ENCODE results near the gene KCNIP1.

Gene KCNIP1

DNA sequence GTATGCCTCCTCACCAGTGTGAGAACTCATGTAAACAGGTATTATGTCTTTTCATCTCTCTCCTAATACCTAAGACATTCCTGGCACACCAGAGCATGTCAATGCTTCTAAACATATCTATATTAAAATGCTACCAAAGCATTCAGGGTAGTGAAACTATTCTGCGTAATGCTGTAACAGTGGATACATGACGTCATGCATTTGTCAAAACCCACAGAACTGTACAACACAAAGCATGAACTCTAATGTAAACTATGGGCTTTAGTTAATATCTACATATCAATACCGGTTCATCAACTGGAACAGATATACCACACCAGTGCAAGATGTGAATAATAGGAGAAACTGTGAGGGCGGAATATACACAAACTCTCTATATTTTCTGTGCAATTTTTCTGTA lies 207.5 kb downstream of the KCNIP1 start:
- no peak for DNase-seq (ENCODE audit: low read depth)

DNA sequence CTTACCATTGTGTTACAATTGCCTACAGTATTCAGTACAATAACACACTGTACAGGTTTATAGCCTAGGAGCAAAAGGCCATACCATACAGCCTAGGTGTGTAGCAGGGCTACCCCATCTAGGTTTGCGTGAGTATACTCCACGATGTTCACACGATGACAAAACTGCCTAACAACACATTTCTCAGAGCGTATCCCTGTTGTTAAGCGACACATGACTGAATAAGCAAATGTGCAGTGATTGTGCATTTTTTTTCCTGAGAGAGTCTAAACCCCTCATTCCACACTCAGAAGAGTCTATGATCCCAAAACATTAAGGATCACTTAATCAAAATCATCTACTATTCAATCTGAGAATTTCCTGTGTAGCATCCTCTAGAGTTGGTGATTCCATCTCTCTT lies 211.3 kb downstream of the KCNIP1 start:
- no peak for DNase-seq (ENCODE audit: low read depth)

DNA sequence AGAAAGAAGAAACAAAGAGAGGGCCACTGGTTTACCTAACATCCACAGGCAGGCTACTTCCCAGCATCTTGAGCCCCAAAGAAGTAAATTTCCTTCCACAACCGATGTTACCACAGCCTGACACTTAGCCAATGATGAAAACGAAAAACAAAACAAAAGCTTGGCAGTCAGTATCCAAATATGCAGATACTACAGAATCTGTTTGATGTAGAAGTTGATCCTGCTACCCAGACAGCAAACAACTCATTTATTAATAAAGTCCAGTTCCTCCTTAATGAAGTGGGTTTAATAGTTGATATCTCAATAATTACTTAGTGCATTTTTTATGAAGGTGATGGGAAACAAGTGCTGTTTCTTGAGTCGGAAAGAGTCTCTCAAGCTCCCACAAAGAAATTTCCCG lies 212.6 kb downstream of the KCNIP1 start:
- no peak for DNase-seq (ENCODE audit: low read depth)

DNA sequence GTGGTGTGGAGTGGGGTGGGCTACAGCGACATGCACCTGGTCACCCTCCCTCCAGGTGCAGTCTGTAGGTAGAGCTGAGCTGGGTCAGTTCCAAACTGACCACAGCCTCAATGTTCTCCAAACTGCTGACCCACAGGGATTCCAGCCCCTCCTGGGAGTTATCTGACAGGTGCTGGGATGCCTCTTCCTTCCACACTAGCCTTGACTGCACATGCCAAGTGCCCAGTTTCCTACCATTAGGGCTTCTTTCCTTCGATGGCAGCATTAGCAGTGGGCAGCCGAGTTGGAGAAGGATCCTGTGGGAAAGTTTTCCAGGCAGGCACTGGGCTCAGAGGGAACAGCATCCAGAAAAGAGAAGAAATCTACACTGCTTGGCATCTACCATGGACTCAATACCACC lies 215.7 kb downstream of the KCNIP1 start:
- no peak for DNase-seq (ENCODE audit: low read depth)

DNA sequence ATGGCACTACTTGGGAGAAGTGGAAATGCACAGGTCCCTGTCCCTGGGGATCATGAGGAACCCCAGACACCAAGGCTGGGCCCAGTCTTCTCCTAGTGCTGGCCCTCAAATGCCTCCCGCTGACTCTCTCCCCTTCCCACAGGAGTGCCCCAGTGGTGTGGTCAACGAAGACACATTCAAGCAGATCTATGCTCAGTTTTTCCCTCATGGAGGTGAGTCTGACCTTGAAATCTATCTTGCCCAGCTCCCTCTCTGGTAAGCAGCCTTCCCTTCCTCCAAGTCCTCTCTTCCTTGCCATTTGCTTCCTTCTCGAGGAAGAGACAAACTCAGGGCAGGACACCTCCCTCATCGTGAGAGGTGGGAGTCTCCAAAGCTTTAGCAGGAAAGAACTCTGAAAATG lies 216.4 kb downstream of the KCNIP1 start:
- DNase-seq (ENCODE audit: low read depth) = no peak

DNA sequence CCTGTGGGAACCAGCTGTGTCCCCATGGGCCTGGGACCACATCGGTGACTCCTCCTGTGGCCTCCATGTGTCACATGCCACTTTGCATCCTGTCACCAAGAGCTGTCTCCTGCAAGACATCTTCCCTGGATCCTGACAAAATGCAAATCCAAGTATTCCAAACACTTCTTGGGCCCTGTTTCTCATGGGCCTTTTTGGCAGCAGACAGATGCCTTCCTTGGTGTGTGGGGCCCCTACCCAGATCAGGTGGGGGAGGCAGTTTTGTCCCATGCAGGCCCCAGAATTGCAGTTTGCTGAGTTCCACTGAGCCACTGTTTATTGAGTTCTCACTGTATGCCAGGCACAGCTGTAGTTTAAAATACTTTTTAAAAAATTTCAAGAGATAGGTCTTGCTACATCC lies 217.2 kb downstream of the KCNIP1 start:
- no peak for DNase-seq (ENCODE audit: low read depth)

DNA sequence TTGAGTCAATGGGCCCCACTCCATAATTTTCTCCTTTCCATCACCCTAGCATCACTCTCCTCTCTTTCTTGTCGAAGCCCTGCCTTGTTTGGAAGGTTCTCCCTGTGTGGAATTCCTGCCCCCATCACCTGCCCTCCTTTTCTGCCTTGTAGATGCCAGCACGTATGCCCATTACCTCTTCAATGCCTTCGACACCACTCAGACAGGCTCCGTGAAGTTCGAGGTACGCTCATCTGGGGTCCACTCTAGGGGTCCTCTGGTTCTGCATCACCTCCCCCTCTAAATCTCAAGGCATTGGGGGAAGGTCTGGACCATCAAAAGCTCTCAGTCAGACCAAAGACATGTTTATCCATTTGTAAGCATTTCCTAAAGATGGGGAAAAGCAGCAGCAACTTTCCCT lies 217.9 kb downstream of the KCNIP1 start:
- no peak for DNase-seq (ENCODE audit: low read depth)

DNA sequence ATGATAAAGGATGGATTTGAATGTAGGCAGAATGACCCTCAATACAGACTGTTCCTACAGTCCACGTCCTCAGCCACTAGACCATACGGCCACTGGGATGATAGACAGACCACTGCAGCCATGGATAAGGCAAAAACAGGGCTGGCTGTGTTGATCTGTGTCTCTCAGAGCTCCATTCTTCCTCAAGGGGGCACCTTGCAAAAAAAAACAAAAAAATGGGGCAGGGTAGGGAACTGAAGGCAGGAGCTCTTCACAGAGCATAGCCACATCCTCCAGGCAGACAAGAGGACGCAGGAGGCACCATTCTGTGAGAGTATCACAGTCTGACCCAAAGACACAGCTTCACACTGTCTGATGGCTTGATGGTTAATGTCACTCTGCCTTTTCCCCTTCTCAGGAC lies 218.5 kb downstream of the KCNIP1 start:
- DNase-seq (ENCODE audit: low read depth) = no peak

DNA sequence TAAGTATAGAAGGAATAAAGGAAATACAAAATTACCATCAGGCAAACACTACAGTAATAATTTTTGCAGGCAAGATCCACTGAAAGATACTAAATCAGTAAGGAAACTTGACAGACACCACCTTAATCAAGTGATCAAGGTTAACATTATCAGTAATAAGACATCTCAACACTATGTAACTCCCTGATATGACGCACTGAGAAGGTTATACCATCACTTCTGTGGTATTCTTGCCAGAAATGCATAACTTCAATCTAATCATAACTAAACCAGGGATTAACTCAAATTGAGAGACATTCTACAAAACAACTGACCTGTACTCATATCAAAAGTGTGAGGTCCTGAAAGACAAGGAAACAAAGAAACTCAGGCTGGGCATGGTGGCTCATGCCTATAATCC lies 227.2 kb downstream of the KCNIP1 start:
- DNase-seq (ENCODE audit: low read depth) = no peak

DNA sequence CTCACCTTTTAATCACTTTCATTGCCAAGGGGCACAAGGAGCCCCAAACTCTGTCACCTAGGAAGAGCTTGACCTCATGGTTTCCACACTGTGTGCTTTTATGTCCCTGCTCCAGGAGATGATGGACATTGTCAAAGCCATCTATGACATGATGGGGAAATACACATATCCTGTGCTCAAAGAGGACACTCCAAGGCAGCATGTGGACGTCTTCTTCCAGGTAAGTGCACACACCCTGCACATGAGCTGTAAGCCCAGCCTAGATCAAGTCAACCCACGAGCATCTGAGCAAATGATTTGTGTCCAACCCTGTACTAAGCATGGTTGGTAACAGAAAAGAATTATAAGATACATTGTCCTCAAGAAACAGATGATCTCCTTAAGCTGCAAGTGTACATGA lies 228.9 kb downstream of the KCNIP1 start:
- DNase-seq (ENCODE audit: low read depth) = no peak

DNA sequence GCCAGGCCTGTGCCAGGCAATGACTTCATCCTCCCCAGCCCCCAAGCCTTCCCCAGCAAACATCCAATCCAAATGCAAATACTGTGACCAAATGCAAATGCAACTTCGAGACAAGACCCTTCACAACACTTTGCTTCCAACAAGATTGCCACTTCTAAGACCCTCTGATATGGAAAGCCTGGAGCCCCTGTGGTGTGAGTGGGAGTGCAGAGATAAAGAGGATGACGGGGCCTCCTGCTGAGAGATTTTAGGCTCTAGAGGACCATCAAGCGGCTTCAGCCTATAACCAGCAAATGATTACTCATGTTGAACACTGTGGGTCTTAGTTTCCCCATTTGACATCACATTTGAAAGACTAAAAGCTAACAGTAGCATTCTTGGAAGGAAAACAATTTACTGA lies 233.1 kb downstream of the KCNIP1 start:
- no peak for DNase-seq (ENCODE audit: low read depth)

DNA sequence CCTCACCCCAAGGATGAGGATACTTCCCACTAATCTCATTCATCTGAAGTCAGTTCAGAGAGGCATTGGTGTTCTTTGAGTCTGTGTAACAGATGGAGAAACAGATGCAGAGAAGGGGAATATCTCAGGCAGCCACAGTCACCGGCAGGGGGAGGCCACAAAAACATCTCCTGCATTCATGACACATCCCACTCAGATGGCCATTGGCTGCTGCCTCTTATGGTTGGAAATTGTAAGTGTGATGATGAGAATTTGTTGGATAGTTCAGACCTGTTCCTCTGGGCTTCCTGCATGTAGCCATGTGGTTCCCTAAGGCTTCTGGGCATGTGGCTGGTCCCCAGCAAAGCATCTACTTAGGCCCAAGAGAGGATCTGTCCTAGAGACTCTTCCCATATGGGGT lies 233.8 kb downstream of the KCNIP1 start:
- DNase-seq (ENCODE audit: low read depth) = no peak

DNA sequence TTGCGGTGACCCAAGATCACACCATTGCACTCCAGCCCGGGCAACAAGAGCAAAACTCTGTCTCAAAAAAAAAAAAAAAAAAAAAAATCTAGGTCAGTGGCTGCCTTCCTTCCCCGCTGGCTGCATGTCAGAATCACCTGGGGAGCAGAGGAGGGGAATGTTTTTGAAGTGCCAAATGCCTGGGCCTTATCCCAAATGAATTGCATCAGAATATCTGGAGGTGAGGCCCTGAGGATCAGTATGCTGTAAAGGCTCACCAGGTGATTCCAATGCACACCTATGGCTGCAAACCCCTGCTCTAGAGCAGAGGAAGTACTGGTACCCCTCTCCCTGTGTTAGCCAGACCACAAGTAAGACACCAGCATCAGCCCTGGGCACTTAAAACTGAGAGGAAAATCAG lies 235.0 kb downstream of the KCNIP1 start:
- DNase-seq (ENCODE audit: low read depth) = no peak

DNA sequence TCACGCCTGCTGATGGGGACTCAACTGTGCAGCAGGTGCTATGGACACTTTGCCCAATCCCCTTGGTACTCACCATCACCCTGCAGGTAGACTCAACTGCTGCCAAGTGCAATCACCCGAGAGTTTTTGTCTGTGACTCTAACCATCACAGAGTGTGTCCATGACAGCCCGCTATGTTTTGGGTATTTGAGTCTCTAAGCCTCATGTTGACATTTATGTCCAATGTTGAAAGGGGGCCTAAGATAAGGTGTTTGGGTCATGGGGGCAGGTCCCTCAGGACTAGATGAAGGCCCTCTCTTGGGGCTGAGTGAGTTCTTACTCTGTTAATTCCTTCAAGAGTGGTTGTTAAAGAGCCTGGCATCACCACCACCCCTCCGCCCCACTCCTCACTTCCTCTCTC lies 235.6 kb downstream of the KCNIP1 start:
- DNase-seq (ENCODE audit: low read depth) = no peak

DNA sequence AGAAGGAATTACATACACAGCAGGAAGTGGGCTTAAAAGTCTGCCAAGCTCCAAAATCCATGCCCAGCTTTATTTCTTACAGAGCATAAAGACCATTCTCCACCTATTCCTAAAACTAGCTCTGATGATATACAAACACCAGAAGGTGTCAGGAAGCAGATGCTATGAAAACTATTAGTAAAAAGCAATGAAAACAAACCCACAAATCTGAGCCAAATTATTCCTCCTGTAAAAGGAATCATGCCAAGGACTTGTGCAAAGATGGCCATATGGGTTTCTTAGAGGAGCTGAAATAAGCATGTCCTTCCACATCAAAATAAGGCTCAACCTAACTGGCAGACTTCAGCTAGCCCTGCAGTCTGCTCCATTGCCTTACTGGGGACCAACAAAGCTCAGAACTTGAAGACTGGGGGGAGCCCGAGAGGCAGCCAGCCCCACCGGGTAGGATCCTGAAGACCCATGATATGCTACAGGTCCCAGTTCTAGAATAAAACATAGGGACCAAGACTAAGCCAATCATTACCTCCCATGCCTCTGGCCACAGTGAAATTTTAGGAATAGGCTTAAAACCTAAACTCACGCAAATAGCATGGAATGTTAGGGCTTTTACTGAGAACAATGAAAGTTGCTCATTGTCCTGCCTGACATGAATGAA lies 236.9 kb downstream of the KCNIP1 start:
- no peak for DNase-seq (ENCODE audit: low read depth)

DNA sequence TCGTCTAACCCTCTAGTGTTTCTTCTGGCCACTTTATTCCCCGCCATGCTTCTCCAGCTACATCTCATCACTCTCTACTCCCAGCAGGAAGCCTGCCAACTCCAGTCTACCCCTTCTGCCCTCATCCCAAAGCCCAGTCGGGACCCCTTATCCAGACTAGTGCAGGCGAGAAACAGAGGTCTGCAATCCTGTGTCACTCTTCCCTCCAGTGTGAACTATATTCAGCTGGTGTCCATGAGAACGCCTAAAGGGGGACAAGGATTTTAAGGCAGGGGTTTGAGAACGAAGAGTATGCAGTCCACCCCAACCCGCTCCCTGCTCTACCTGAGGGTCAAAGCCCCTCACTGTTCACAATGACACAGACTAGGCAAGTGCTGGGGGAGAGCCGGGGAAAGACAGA lies 238.0 kb downstream of the KCNIP1 start:
- DNase-seq (ENCODE audit: low read depth) = no peak

DNA sequence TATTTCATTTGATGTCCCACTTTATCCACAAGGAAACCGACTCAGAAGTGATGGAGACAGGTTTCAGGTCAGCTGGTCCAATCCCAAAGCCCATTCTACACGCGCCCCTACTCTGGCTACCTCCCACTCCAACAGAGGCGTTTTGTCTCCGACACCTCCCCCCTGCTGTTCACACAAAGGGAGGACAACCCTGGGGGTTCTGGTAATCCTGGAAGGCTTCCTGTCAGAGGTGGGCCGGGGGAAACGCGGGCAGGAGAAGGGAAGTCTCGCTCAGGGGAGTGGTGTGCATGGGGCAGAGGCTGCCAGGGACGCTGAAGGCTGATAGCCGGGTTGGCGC lies 240.0 kb downstream of the KCNIP1 start:
- DNase-seq (ENCODE audit: low read depth) = no peak

DNA sequence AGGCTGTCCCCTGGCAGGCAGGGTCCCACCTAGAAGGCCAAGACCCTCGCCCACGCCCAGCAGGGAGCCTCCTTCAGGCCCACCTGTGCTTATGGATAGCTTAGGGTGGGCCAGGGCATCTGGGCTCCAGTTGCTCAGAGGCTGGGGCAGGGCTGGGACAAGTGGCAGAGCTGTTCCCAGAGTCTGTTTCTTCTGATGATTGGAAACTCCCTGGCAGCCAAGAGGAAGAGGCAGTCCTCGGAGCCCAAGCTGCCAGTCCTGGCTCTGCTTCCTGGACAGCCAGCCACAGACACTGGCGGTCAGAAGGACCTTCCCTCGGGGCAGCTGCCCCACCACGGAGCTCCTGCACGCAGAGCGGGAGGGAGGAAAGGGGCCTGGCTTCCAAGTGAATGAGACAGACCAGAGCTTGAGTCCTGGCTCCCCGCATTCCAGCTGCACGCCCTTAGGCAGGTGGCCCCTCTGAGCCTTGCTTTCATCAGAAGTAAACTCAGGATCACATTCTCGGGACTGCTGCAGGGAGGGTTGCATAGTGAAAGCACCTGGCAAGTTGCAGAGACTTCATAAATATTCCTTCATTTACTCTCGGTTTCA lies 241.8 kb downstream of the KCNIP1 start:
- no peak for DNase-seq (ENCODE audit: low read depth)

DNA sequence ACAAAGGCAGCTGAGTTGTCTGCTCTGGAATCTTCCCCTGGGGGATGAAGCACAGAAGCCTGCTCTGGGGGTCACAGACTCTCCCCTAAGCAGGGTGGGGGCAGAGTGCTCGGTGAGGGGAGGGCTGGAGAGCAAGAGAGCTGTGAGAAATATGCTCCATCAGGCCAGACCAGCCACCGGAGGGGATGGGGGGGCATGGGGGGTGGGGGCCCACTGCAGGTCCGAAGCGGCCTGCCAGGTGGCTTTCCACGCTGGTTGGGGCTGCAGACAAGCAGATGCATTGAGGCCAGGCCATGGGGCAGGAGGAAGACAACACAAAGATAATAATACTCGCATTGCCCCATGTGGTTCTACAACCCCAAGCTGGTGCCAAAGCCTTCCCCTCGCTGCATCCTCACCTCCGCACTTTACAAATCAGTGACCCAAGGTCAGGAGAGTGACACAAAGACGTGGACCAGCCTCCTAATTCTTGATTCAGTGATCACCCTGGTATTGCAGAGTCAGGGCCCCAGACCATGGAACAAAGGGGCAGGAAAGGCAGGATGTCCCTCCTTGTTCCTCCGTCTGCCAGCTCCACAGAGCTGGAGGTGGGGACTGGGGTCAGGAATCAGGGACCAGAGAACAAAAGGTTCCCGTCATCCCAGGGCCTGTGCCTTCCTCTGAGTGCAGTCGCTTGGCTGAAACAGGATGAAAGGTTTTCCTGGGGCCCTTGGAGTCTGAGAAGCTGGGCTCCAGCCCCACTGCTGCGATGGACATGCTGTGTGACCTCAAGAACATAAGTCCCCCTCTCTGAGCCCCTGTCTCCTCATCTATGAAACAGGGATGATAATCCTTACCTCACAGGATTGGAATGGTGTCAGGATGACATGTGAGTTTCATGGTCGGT lies 242.5 kb downstream of the KCNIP1 start:
- DNase-seq (ENCODE audit: low read depth) = no peak

DNA sequence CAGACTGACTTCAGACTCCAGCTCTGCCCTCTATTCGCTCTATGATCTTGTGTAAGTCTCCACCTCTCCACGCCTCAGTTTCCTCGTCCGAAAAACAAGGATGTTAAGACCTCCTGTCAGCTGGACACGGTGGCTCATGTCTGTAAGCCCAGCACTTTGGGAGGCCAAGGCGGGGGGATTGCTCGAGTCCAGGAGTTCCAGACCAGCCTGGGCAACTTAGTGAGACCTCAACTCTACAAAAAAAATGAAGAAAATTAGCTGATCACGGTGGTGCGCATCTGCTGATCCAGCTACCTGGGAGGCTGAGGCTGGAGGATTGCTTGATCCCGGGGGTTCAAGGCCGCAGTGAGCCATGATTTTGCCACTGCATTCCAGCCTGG lies 243.1 kb downstream of the KCNIP1 start:
- no peak for DNase-seq (ENCODE audit: low read depth)

DNA sequence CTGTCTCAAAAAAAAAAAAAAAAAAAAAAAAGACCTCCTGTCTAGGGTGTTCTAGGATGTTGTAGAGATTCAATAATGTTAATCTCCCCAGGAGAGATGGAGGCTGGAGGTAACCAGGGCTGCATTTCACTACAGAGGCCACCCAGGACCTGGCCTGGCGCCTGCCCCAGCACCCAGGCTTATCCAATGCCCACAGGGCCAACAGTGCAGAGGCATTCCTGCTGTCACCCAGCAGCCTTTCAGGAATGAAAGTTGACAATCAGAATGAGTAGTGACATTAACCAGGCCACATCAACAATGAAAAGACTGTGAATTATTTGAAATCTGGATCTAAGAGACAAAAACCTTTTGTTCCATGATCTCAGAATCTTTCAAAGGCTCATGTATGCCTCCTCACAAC lies 243.5 kb downstream of the KCNIP1 start:
- DNase-seq (ENCODE audit: low read depth) = no peak

DNA sequence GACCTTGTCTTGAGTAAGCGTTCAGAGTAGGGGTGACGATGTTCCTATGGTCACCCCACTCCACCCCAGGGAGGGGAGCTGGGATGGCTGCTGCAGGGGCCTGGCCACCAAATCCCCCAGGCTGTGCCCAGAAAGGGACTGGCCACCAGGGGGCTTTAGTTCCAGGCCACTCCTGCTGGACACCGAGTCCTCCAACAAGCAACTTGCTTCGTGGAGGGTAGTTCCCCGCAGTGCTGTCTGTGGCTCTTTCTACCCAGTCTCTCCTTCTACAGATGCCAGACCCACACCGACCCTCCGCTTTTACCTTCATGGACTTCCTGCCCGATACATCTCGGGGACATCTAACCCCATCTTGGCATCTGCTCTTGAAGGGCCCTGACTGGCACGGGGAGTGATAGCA lies 244.0 kb downstream of the KCNIP1 start:
- DNase-seq (ENCODE audit: low read depth) = no peak

DNA sequence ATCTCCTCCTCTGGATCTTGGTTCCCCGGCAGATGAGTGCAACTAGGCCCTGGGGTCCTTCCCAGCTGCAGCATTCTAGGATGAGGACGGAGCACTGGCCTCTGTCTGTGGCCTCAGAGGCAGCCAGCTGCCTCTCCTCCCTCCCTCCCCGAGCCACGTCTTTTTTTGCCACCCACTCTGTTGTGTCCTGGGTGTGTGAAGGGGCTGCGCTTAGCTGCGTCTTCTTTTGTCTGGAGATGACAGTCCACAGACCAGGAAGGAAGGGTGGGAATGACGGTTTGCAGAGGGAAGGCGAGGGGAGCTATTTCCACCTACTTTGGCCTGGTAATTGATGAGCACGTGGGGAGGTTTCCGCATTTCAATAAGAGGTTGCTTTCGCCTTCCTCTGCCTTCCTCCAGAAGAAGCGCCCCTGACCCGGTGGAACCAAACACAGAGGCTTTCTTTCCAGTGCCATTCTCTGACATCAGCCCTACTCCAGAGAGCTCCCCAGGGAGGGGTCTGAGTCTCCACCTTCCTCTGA lies 245.2 kb downstream of the KCNIP1 start:
- no peak for DNase-seq (ENCODE audit: low read depth)
